Measurements from ENCODE around the gene TRIM41.

DNA sequence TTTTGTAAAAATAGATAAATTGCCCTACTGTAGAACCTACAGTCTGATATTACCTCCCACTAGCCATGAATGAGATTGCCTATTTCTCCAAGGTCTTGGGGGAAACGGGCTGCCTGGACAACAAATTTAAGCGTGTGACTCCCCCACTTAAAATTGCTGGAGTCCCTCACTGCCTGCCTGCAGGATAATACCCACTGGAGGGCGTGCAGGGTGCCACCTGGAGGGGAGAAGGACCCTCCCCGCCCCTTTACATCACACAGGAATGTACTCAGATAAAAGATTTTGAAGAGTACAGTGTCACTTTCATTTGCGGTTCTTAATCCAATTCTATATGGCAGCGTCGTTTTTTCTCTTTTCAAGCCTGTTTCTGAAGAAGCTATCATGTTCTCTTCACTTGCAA, 11.9 kb upstream of the TRIM41 start:
- TF ChIP-seq, protein P1, sequence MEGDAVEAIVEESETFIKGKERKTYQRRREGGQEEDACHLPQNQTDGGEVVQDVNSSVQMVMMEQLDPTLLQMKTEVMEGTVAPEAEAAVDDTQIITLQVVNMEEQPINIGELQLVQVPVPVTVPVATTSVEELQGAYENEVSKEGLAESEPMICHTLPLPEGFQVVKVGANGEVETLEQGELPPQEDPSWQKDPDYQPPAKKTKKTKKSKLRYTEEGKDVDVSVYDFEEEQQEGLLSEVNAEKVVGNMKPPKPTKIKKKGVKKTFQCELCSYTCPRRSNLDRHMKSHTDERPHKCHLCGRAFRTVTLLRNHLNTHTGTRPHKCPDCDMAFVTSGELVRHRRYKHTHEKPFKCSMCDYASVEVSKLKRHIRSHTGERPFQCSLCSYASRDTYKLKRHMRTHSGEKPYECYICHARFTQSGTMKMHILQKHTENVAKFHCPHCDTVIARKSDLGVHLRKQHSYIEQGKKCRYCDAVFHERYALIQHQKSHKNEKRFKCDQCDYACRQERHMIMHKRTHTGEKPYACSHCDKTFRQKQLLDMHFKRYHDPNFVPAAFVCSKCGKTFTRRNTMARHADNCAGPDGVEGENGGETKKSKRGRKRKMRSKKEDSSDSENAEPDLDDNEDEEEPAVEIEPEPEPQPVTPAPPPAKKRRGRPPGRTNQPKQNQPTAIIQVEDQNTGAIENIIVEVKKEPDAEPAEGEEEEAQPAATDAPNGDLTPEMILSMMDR (IDR thresholded peaks at IDR 0.05; ENCODE audit: insufficient read depth, low read length, poor library complexity, severe bottlenecking), result no peak
- TF ChIP-seq EZH2phosphoT487 (conservative IDR thresholded peaks at IDR 0.05; ENCODE audit: low read length), result no peak

All from SU-DHL-6 (cell line).